BE2C (cell line): ENCODE data around the gene ABCA6.

ENCODE experiments used
- DNase-seq: peaks from one replicate; pipeline ENCODE4 v3.0.0-alpha.2; 2020
- H3K27me3 ChIP-seq: fragments of 250-450 bp; sonication (Bioruptor Pico); 2 replicates; pipeline ENCODE4 v1.5.1; 2020; ENCODE audit warnings: mild to moderate bottlenecking
- H3K36me3 ChIP-seq: fragments of 250-450 bp; sonication (Bioruptor Pico); 2 replicates; pipeline ENCODE4 v1.5.1; 2020; ENCODE audit warnings: mild to moderate bottlenecking
- H3K4me1 ChIP-seq: fragments of 250-450 bp; sonication (Bioruptor Pico); 2 replicates; pipeline ENCODE4 v1.5.1; 2020
- H3K4me3 ChIP-seq: 2 replicates; pipeline ENCODE4 v1.5.1; 2011; ENCODE audit warnings: low read depth, low read length
- H3K9me3 ChIP-seq: fragments of 250-450 bp; sonication (Bioruptor Pico); 2 replicates; pipeline ENCODE4 v1.5.1; 2020
- CTCF ChIP-seq: IDR thresholded peaks from 2 replicates; pipeline ENCODE4 v1.5.1; 2012; ENCODE audit warnings: mild to moderate bottlenecking, low read depth, low read length

ABCA6 gene

GRCh38 chr17:69130627-69131296, 10.9 kb downstream of the ABCA6 start:
- no peak for TF ChIP-seq CTCF
- no peak for DNase-seq
- Histone ChIP-seq H3K9me3 (no peaks in the 10 kb centered on the region), H3K4me1 (no peaks in the 10 kb centered on the region), H3K27me3 (no peaks in the 10 kb centered on the region), H3K36me3 (no peaks in the 10 kb centered on the region), H3K4me3 (no peak overlapping the region)

GRCh38 chr17:69123626-69124025, 18.1 kb downstream of the ABCA6 start:
- Histone ChIP-seq H3K27me3 (no peaks in the 10 kb centered on the region), H3K9me3 (no peaks in the 10 kb centered on the region), H3K4me3 (no peak overlapping the region), H3K4me1 (no peaks in the 10 kb centered on the region), H3K36me3 (no peaks in the 10 kb centered on the region)
- TF ChIP-seq CTCF: no peak
- DNase-seq: no peak

GRCh38 chr17:69122065-69122464, 19.6 kb downstream of the ABCA6 start:
- Histone ChIP-seq H3K36me3 (no peaks in the 10 kb centered on the region), H3K4me3 (no peak overlapping the region), H3K4me1 (no peaks in the 10 kb centered on the region), H3K9me3 (no peaks in the 10 kb centered on the region), H3K27me3 (no peaks in the 10 kb centered on the region)
- DNase-seq: no peak
- TF ChIP-seq CTCF: no peak

- Histone ChIP-seq H3K36me3 (no peaks in the 10 kb centered on the region), H3K27me3 (no peaks in the 10 kb centered on the region), H3K4me3 (no peak overlapping the region), H3K4me1 (no peaks in the 10 kb centered on the region), H3K9me3 (no peaks in the 10 kb centered on the region)
- DNase-seq: no peak
- TF ChIP-seq CTCF: no peak
Observed at GRCh38 chr17:69117855-69118784, 23.6 kb downstream of the ABCA6 start.

GRCh38 chr17:69111794-69112193, 29.9 kb downstream of the ABCA6 start:
- no peak overlapping the region for H3K4me3 ChIP-seq
- no peak for TF ChIP-seq CTCF
- no peak for DNase-seq
- H3K9me3 ChIP-seq: no peaks in the 10 kb centered on the region
- no peaks in the 10 kb centered on the region for H3K36me3 ChIP-seq
- no peaks in the 10 kb centered on the region for H3K27me3 ChIP-seq
- no peaks in the 10 kb centered on the region for H3K4me1 ChIP-seq
